A549 (cell line): ENCODE results near the gene NEURL2.

ENCODE experiments used
- CEBPB ChIP-seq, 2 experiments: fragments of >200 bp in 1 of 2; sonication (Bioruptor Twin) in 1 of 2; formaldehyde crosslinking in 1 of 2; IDR thresholded peaks; 2 replicates each; pipeline ENCODE4 v1.6.1; 2012 to 2016
- CHD2 ChIP-seq: fragments of 150-350 bp; IDR thresholded peaks from 2 replicates; pipeline ENCODE4 v1.6.1; 2014; ENCODE audit warnings: low read length; ENCODE audit not compliant: partially characterized antibody
- CTCF ChIP-seq: fragments of >200 bp; sonication (Bioruptor Twin); formaldehyde crosslinking; IDR thresholded peaks from 3 replicates; pipeline ENCODE4 v1.5.1; 2016
- EHMT2 ChIP-seq: fragments of 200-600 bp; sonication (generic); IDR thresholded peaks from 2 replicates; pipeline ENCODE4 v1.6.1; 2016; ENCODE audit warnings: antibody characterized with exemption, low read depth, mild to moderate bottlenecking, moderate library complexity
- EP300 ChIP-seq, 2 experiments: fragments of >200 bp; sonication (Bioruptor Twin); formaldehyde crosslinking; IDR thresholded peaks; 2 replicates in 1 of 2; 3 replicates in 1 of 2; pipeline ENCODE4 v1.6.1; 2016 to 2017
- FOSL2 ChIP-seq, 2 experiments: fragments of 450-650 bp in 1 of 2; fragments of >200 bp in 1 of 2; sonication (Bioruptor Twin) in 1 of 2; formaldehyde crosslinking; IDR thresholded peaks; 2 replicates each; pipeline versions ENCODE4 v1.5.0 to v1.6.1; 2016 to 2020; ENCODE audit warnings: mild to moderate bottlenecking in 1 of 2, moderate library complexity in 1 of 2
- MAX ChIP-seq: IDR thresholded peaks from 2 replicates; pipeline ENCODE4 v1.6.1; 2012
- RCOR1 ChIP-seq: fragments of 150-350 bp; IDR thresholded peaks from 2 replicates; pipeline ENCODE4 v1.6.1; 2014; ENCODE audit warnings: antibody characterized with exemption, low read length, low read depth
- REST ChIP-seq: fragments of 200-600 bp; sonication (generic); IDR thresholded peaks from 2 replicates; pipeline ENCODE4 v1.6.1; 2016; ENCODE audit warnings: antibody characterized with exemption, mild to moderate bottlenecking, moderate library complexity
- RFX5 ChIP-seq: fragments of 450-650 bp; IDR thresholded peaks from 2 replicates; pipeline ENCODE4 v1.7.1; 2014; ENCODE audit warnings: antibody characterized with exemption, mild to moderate bottlenecking, moderate library complexity
- SMC3 ChIP-seq: fragments of >200 bp; sonication (Bioruptor Twin); formaldehyde crosslinking; IDR thresholded peaks from 3 replicates; pipeline ENCODE4 v1.6.1; 2018; ENCODE audit warnings: inconsistent platforms
- USF2 ChIP-seq: fragments of 450-650 bp; IDR thresholded peaks from 2 replicates; pipeline ENCODE4 v1.6.1; 2014; ENCODE audit warnings: antibody characterized with exemption

- TF ChIP-seq CTCF (no peak), SMC3 (no peak), REST (no peak), FOSL2 (IDR thresholded peaks at IDR 0.05) (no peak), FOSL2 (CRISPR knock-in tag; IDR thresholded peaks at IDR 0.05) (no peak), CHD2 (no peak), RCOR1 (no peak), CEBPB (IDR thresholded peaks at IDR 0.05) (no peak), EP300 (IDR thresholded peaks at IDR 0.05) (no peak), MAX (no peak), USF2 (no peak), EHMT2 (no peak), RFX5 (no peak)
Observed at GRCh38 chr20:45937765-45938164, 46.8 kb upstream of the NEURL2 start.
